Kidney epithelial cell (primary cell): ENCODE results near the gene HENMT1. TPM values are rescaled to one million over a fixed set of nuclear protein-coding genes. Genes with fewer than 3 reads are reported as not detected.

Experiments used
- DNase-seq: peaks from one replicate; pipeline ENCODE4 v3.0.0-alpha.2; 2010; ENCODE audit warnings: low read depth
- H3K27me3 ChIP-seq: 2 replicates; pipeline ENCODE4 v1.6.0; 2011; ENCODE audit warnings: low read length; ENCODE audit not compliant: control insufficient read depth, insufficient read depth
- H3K36me3 ChIP-seq: 2 replicates; pipeline ENCODE4 v1.5.1; 2011; ENCODE audit warnings: low read length; ENCODE audit not compliant: control insufficient read depth, insufficient read depth
- H3K4me3 ChIP-seq: 2 replicates; pipeline ENCODE4 v1.5.1; 2011; ENCODE audit warnings: low read depth, mild to moderate bottlenecking, control low read depth, low read length
- total RNA-seq: library from RNA; depleted of rRNA; stranded (reverse); fragments of >200 nt; gene quantifications from 2 replicates; pipeline ENCODE4 v1.2.3, GENCODE V29; 2015
- TF ChIP-seq, protein P1 (sequence below): IDR thresholded peaks from 2 replicates; pipeline ENCODE4 v1.5.1; 2011; ENCODE audit warnings: mild to moderate bottlenecking, moderate library complexity, low read length, control low read depth, inconsistent platforms; ENCODE audit not compliant: insufficient read depth, poor library complexity, severe bottlenecking

Gene HENMT1
- total RNA-seq, 1 donor from 2014 or later, result 6.6 TPM

DNA sequence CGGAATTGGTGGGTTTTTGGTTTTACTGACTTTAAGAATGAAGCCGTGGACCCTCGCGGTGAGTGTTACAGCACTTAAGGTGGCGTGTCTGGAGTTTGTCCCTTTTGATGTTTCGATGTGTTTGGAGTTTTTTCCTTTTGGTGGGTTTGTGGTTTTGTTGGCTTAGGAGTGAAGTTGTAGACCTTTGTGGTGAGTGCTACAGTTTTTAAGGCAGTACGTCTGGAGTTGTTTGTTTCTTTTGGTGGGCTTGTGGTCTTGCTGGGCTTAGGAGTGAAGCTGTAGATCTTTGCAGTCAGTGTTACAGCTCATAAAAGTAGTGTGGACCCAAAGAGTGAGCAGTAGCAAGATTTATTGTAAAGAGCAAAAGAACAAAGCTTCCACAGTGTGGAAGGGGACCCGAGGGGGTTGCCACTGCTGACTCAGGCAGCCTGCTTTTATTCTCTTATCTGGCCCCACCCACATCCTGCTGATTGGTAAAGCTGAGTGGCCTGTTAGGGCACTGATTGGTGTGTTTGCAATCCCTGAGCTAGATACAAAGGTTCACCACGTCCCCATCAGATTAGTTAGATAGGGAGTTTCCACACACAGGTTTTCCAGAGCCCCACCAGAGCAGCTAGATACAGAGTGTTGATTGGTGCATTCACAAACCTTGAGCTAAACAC lies 20.9 kb downstream of the HENMT1 start:
- Histone ChIP-seq H3K4me3 (no peak overlapping the region), H3K27me3 (no peaks in the 10 kb centered on the region), H3K36me3 (no peaks in the 10 kb centered on the region)
- TF ChIP-seq, protein P1, sequence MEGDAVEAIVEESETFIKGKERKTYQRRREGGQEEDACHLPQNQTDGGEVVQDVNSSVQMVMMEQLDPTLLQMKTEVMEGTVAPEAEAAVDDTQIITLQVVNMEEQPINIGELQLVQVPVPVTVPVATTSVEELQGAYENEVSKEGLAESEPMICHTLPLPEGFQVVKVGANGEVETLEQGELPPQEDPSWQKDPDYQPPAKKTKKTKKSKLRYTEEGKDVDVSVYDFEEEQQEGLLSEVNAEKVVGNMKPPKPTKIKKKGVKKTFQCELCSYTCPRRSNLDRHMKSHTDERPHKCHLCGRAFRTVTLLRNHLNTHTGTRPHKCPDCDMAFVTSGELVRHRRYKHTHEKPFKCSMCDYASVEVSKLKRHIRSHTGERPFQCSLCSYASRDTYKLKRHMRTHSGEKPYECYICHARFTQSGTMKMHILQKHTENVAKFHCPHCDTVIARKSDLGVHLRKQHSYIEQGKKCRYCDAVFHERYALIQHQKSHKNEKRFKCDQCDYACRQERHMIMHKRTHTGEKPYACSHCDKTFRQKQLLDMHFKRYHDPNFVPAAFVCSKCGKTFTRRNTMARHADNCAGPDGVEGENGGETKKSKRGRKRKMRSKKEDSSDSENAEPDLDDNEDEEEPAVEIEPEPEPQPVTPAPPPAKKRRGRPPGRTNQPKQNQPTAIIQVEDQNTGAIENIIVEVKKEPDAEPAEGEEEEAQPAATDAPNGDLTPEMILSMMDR, result no peak
- DNase-seq, result no peak

GRCh38 chr1:108636876-108637275 lies 24.0 kb downstream of the HENMT1 start:
- DNase-seq, result no peak
- TF ChIP-seq, protein P1, result no peak
- H3K27me3 ChIP-seq, result no peaks in the 10 kb centered on the region
- H3K36me3 ChIP-seq, result no peaks in the 10 kb centered on the region
- no peak overlapping the region for H3K4me3 ChIP-seq

GRCh38 chr1:108634521-108634920 lies 26.4 kb downstream of the HENMT1 start:
- TF ChIP-seq, protein P1, result no peak
- no peak overlapping the region for H3K4me3 ChIP-seq
- no peaks in the 10 kb centered on the region for H3K27me3 ChIP-seq
- no peaks in the 10 kb centered on the region for H3K36me3 ChIP-seq
- DNase-seq, result no peak

- TF ChIP-seq, protein P1, result no peak
- no peak for DNase-seq
- Histone ChIP-seq H3K36me3 (no peaks in the 10 kb centered on the region), H3K27me3 (no peaks in the 10 kb centered on the region), H3K4me3 (no peak overlapping the region)
These were observed 32.2 kb downstream of the HENMT1 start for GRCh38 chr1:108628665-108629064.

GRCh38 chr1:108627951-108628350 lies 32.9 kb downstream of the HENMT1 start:
- no peaks in the 10 kb centered on the region for H3K36me3 ChIP-seq
- DNase-seq, result no peak
- TF ChIP-seq, protein P1, result no peak

GRCh38 chr1:108627256-108627655 lies 33.6 kb downstream of the HENMT1 start:
- Histone ChIP-seq H3K27me3 (no peaks in the 10 kb centered on the region), H3K36me3 (no peaks in the 10 kb centered on the region), H3K4me3 (no peak overlapping the region)
- TF ChIP-seq, protein P1, result no peak
- DNase-seq, result no peak

More at GRCh38 chr1:108627951-108628350, 32.9 kb downstream of the HENMT1 start:
- H3K27me3 ChIP-seq, result no peaks in the 10 kb centered on the region
- H3K4me3 ChIP-seq, result no peak overlapping the region
